ENCODE data around the gene KCTD13. TPM values are rescaled to one million over a fixed set of nuclear protein-coding genes. Genes with fewer than 3 reads are reported as not detected.

KCTD13 gene
- total and polyA plus RNA-seq, 4 donors = 15.0 to 26.2 (median 16.5) TPM

DNA sequence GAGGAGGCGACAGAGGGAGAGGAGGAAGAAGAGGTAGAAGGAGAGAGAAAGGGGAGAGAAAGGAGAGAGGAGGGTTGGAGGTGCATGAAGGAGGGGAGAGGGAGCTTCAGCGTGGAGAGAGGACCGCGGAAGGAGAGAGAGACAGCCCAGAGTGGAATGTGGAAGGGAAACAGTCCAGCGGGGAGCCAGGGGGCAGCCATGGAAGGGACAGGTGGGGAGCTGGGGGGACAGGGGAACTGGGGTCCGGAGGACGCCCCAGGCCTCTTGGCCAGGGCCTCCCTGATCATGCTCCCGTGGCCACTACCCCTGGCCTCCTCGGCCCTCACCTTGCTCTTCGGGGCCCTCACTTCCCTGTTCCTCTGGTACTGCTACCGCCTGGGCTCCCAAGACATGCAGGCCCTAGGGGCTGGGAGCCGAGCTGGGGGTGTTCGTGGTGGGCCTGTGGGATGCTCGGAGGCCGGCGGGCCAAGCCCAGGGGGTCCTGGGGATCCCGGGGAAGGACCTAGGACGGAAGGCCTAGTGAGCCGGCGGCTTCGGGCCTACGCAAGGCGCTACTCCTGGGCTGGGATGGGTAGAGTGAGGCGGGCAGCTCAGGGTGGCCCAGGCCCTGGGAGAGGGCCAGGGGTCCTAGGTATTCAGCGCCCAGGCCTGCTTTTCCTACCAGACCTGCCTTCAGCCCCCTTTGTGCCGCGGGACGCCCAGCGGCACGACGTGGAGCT is 25.0 kb downstream of the KCTD13 start:
- peaks cover 0 to 14% (median 8%) of the 10 kb centered on the region in 3 donors for H3K27me3 ChIP-seq (ENCODE audit: control insufficient read depth in 3 of 3, insufficient read depth in 3 of 3, low read length in 2 of 3)
- no peak for ATAC-seq (ENCODE audit: insufficient read depth, low FRiP score)
- TF ChIP-seq, protein P1, sequence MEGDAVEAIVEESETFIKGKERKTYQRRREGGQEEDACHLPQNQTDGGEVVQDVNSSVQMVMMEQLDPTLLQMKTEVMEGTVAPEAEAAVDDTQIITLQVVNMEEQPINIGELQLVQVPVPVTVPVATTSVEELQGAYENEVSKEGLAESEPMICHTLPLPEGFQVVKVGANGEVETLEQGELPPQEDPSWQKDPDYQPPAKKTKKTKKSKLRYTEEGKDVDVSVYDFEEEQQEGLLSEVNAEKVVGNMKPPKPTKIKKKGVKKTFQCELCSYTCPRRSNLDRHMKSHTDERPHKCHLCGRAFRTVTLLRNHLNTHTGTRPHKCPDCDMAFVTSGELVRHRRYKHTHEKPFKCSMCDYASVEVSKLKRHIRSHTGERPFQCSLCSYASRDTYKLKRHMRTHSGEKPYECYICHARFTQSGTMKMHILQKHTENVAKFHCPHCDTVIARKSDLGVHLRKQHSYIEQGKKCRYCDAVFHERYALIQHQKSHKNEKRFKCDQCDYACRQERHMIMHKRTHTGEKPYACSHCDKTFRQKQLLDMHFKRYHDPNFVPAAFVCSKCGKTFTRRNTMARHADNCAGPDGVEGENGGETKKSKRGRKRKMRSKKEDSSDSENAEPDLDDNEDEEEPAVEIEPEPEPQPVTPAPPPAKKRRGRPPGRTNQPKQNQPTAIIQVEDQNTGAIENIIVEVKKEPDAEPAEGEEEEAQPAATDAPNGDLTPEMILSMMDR (IDR thresholded peaks at IDR 0.05; ENCODE audit: control extremely low read depth, extremely low read depth) = no peak
- H3K36me3 ChIP-seq (ENCODE audit: control insufficient read depth in 4 of 4, insufficient read depth in 4 of 4, low read length in 4 of 4) = no peaks in the 10 kb centered on the region
- DNase-seq = no peak
- peaks cover 0 to 12% (median 4%) of the 10 kb centered on the region in 5 donors for H3K4me1 ChIP-seq (ENCODE audit: control insufficient read depth in 5 of 5, insufficient read depth in 5 of 5, low read length in 5 of 5)
- H3K9ac ChIP-seq (ENCODE audit: insufficient read depth in 1 of 2, low read length in 2 of 2) = no peak overlapping the region
- no peak overlapping the region for H3K4me3 ChIP-seq
- H3K9me3 ChIP-seq (ENCODE audit: control insufficient read depth in 4 of 4, insufficient read depth in 3 of 4, low read length in 3 of 4) = peaks cover 0 to 2% (median 0%) of the 10 kb centered on the region in 4 donors
- 50 to 53% methylated on average over 30 to 31 of the region's 31 CpGs for WGBS, 2 donors
- H3K27ac ChIP-seq (ENCODE audit: low read depth in 1 of 2, low read length in 1 of 2) = no peak overlapping the region

DNA sequence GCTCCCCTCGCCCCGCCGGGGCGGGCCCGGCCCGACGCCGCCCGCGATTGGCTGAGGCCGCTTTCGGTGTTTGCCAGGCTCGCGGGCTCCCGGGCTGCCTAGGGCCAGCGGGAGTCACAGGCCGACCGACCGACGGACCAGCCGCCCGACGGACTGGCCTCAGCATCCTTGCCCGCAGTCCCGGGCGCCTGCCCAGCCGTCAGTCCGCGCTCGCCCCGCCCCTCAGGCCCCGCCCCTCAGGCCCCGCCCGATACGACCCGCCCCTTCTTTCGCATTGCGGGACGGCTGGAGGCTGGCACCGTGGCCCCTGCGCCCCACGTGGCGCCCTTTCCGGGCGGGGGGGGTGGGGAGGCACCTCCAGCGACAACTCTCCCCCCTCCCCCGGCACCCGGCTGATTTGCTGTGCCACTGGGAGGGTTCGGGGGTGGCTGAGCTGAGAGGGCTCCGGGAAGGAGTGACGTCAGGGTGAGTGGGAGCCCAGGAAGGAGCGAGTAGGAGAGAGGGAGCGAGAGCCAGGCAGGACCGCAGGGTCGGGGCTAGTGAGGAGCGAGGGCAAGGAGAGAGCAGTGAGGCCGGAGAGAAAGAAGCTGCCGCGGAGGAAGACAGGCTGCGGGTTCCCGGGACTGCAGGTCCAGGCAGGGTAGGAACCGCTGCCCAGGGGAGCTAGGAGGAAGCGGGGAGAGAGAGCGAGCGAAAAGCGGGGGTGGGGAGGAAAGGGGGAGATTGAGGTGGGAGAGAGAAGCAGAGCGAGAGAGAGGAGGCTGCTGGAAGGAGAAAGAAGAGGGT is 25.7 kb downstream of the KCTD13 start, which contains the start of gene ASPHD1:
ASPHD1 (plus strand) TSS at position 387 of the 786 bp plus-strand sequence. CDS start 484 bp downstream, outside the sequence.
- Histone ChIP-seq H3K9ac (ENCODE audit: insufficient read depth in 1 of 2, low read length in 2 of 2) (no peak within 1 kb of the TSS), H3K27me3 (ENCODE audit: control insufficient read depth in 3 of 3, insufficient read depth in 3 of 3, low read length in 2 of 3) (peaks cover 0 to 14% (median 8%) of the 10 kb centered on the region in 3 donors), H3K4me1 (ENCODE audit: control insufficient read depth in 5 of 5, insufficient read depth in 5 of 5, low read length in 5 of 5) (peaks cover 0 to 12% (median 4%) of the 10 kb centered on the region in 5 donors), H3K36me3 (ENCODE audit: control insufficient read depth in 4 of 4, insufficient read depth in 4 of 4, low read length in 4 of 4) (no peaks in the 10 kb centered on the region), H3K27ac (ENCODE audit: low read depth in 1 of 2, low read length in 1 of 2) (peak within 1 kb of the TSS in 1 of 2 donors; percentile 26), H3K9me3 (ENCODE audit: control insufficient read depth in 4 of 4, insufficient read depth in 3 of 4, low read length in 3 of 4) (peaks cover 0 to 2% (median 0%) of the 10 kb centered on the region in 4 donors), H3K4me3 (peak within 1 kb of the TSS; percentile 67)
- TF ChIP-seq, protein P1 (IDR thresholded peaks at IDR 0.05; ENCODE audit: control extremely low read depth, extremely low read depth) = no peak
- ATAC-seq (ENCODE audit: insufficient read depth, low FRiP score) (peak; percentile 85), DNase-seq (peak; percentile 47 to 76 (median 50))
- WGBS, 2 donors = 1% methylated on average over 54 to 67 of the region's 67 CpGs

DNA sequence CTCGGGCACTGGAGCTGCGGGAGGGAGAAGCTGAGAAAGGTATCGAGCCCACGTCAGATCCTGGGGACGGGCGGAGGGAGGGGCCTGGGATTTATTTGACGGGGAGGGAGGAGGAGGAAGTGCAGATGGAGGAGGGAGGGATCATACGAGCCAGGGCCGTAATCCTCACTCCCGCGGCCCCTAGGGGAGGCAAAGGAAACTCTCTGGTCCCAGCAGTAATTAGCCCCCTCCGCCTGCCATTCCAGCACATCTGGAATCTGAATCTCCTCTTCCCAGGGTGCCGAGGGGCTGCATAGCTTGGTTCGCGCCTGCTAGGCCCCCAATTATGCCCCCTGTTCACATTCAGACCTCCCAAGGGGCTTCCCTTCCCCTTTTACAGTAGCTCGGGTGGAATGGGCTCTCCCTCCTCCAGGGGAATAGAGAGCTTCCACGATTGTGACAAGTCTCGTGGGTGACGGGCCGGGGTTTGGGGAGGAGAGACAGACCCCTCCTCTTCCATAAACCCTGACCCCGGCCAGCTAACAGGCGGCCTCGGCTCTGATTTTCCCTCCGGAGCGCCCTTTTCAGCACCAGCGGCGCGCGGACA is 26.4 kb downstream of the KCTD13 start, which contains the start of gene SEZ6L2:
SEZ6L2 (minus strand) TSS at position 35 of the 586 bp plus-strand sequence. CDS start 531 bp downstream, outside the sequence.
- DNase-seq (peak; percentile 61 to 77 (median 73)), ATAC-seq (ENCODE audit: insufficient read depth, low FRiP score) (peak; percentile 76)
- Histone ChIP-seq H3K27ac (ENCODE audit: low read depth in 1 of 2, low read length in 1 of 2) (peak within 1 kb of the TSS in 1 of 2 donors; percentile 26), H3K4me3 (peak within 1 kb of the TSS; percentile 67), H3K36me3 (ENCODE audit: control insufficient read depth in 4 of 4, insufficient read depth in 4 of 4, low read length in 4 of 4) (no peaks in the 10 kb centered on the region), H3K9ac (ENCODE audit: insufficient read depth in 1 of 2, low read length in 2 of 2) (no peak within 1 kb of the TSS), H3K27me3 (ENCODE audit: control insufficient read depth in 3 of 3, insufficient read depth in 3 of 3, low read length in 2 of 3) (peaks cover 0 to 14% (median 8%) of the 10 kb centered on the region in 3 donors), H3K4me1 (ENCODE audit: control insufficient read depth in 5 of 5, insufficient read depth in 5 of 5, low read length in 5 of 5) (peaks cover 0 to 12% (median 4%) of the 10 kb centered on the region in 5 donors), H3K9me3 (ENCODE audit: control insufficient read depth in 4 of 4, insufficient read depth in 3 of 4, low read length in 3 of 4) (peaks cover 0 to 2% (median 0%) of the 10 kb centered on the region in 4 donors)
- 0 to 1% methylated on average over 25 to 29 of the region's 29 CpGs for WGBS, 2 donors
- TF ChIP-seq, protein P1 (IDR thresholded peaks at IDR 0.05; ENCODE audit: control extremely low read depth, extremely low read depth) = no peak

Data from lung (tissue), 12 donors.